T47D (cell line): ENCODE results near the gene SP140.

ENCODE experiments used
- DNase-seq, 2 experiments: peaks; one replicate each; pipeline versions ENCODE4 v3.0.0 to v3.0.0-alpha.2; 2011 to 2012; ENCODE audit warnings: low read depth in 1 of 2, low spot score in 1 of 2
- JUND ChIP-seq: IDR thresholded peaks from 2 replicates; pipeline ENCODE4 v1.6.1; 2012; ENCODE audit warnings: low read depth
- in situ Hi-C: cut with HindIII; loops from 2 replicates; pipeline ENCODE4 v1.10.0; 2016; ENCODE audit warnings: low sequenced_read_pairs, low pct_unique_long_range_greater_than_20kb

The SP140 gene

GRCh38 chr2:230348787-230349186 is 123.3 kb downstream of the SP140 start:
- in situ Hi-C loops, result no loop called here
- TF ChIP-seq JUND, result no peak
- no peak for DNase-seq

DNA sequence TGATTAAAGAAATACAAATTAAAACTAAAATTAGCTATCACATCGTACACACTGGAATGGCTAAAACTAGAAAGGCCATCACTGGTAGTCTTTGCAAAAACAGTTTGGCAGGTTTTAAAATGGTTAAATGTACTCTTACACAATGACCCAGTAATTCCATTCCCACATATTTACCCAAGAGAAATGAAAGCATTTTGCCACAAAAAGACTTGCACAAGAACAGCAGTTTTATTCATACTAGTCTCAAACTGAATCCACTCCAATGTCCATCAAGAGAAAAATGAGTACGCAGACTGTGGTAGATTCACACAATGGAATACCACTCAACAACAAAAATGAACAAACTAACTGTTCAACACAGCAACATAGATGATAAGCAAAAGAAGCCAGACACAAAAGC is 130.5 kb downstream of the SP140 start:
- no peak for DNase-seq
- TF ChIP-seq JUND, result no peak
- in situ Hi-C loops, result no loop called here

GRCh38 chr2:230358305-230358704 is 132.8 kb downstream of the SP140 start:
- DNase-seq, result no peak
- no peak for TF ChIP-seq JUND
- in situ Hi-C loops, result no loop called here

GRCh38 chr2:230360028-230360427 is 134.5 kb downstream of the SP140 start:
- peak in 1 of 2 experiments; percentile 64 for DNase-seq
- no peak for TF ChIP-seq JUND
- in situ Hi-C loops, result no loop called here

GRCh38 chr2:230362030-230362691 is 136.6 kb downstream of the SP140 start:
- no peak for DNase-seq
- in situ Hi-C loops, result no loop called here
- no peak for TF ChIP-seq JUND
